Mesendoderm (in vitro differentiated cells): ENCODE measurements around the gene USP38.

ENCODE experiments used
- DNase-seq: peaks from one replicate; pipeline ENCODE4 v3.0.0; 2013
- H2AK5ac ChIP-seq: 2 replicates; pipeline ENCODE4 v1.6.1; 2013; ENCODE audit warnings: low read length, inconsistent platforms
- H2BK120ac ChIP-seq: 2 replicates; pipeline ENCODE4 v1.6.1; 2013; ENCODE audit warnings: low read depth, mild to moderate bottlenecking, low read length, moderate library complexity, mixed read lengths
- H2BK15ac ChIP-seq: replicated peaks from 2 replicates; pipeline ENCODE4 v1.6.1; 2013; ENCODE audit warnings: low read depth, mild to moderate bottlenecking, moderate library complexity
- H2BK5ac ChIP-seq: 2 replicates; pipeline ENCODE4 v1.6.1; 2013; ENCODE audit warnings: low read length, inconsistent platforms
- H3K18ac ChIP-seq: 2 replicates; pipeline ENCODE4 v1.6.1; 2013; ENCODE audit warnings: mild to moderate bottlenecking, low read length, mixed read lengths
- H3K23ac ChIP-seq: one replicate; pipeline ENCODE4 v1.6.1; 2013; ENCODE audit warnings: low read length
- H3K27ac ChIP-seq: 2 replicates; pipeline ENCODE4 v1.5.1; 2013; ENCODE audit warnings: low read depth, mild to moderate bottlenecking, inconsistent platforms, low read length, moderate library complexity
- H3K27me3 ChIP-seq: 2 replicates; pipeline ENCODE4 v1.6.1; 2013; ENCODE audit warnings: low read length, control low read depth, mild to moderate bottlenecking, inconsistent platforms; ENCODE audit not compliant: insufficient read depth, poor library complexity
- H3K36me3 ChIP-seq: 2 replicates; pipeline ENCODE4 v1.6.1; 2013; ENCODE audit warnings: low read length, inconsistent platforms; ENCODE audit not compliant: control insufficient read depth, insufficient read depth
- H3K4ac ChIP-seq: one replicate; pipeline ENCODE4 v1.6.1; 2013; ENCODE audit warnings: low read depth, mild to moderate bottlenecking, low read length, moderate library complexity
- H3K4me1 ChIP-seq: 2 replicates; pipeline ENCODE4 v1.6.1; 2013; ENCODE audit warnings: low read depth, low read length, inconsistent platforms; ENCODE audit not compliant: control insufficient read depth
- H3K4me2 ChIP-seq: 2 replicates; pipeline ENCODE4 v1.6.1; 2013; ENCODE audit warnings: low read length
- H3K4me3 ChIP-seq: 2 replicates; pipeline ENCODE4 v1.5.1; 2013; ENCODE audit warnings: mild to moderate bottlenecking, low read length
- H3K56ac ChIP-seq: one replicate; pipeline ENCODE4 v1.6.1; 2013; ENCODE audit warnings: low read length
- H3K79me1 ChIP-seq: 2 replicates; pipeline ENCODE4 v1.6.1; 2013; ENCODE audit warnings: low read length, inconsistent platforms
- H3K79me2 ChIP-seq: 2 replicates; pipeline ENCODE4 v1.6.1; 2013; ENCODE audit warnings: mild to moderate bottlenecking, low read length; ENCODE audit not compliant: control insufficient read depth, insufficient read depth
- H3K9ac ChIP-seq: 2 replicates; pipeline ENCODE4 v1.6.1; 2013; ENCODE audit warnings: low read length, inconsistent platforms
- H4K5ac ChIP-seq: one replicate; pipeline ENCODE4 v1.6.1; 2013; ENCODE audit warnings: low read length
- H4K8ac ChIP-seq: one replicate; pipeline ENCODE4 v1.6.1; 2013; ENCODE audit warnings: low read depth, mild to moderate bottlenecking, control low read depth, low read length, moderate library complexity
- WGBS: extraction: QIAGEN DNeasy Blood & Tissue Kit; methylation state at CpG from one replicate; pipeline ENCODE4 v1.1.7; 2013; ENCODE audit warnings: low lambda C conversion rate, missing lambda C conversion rate; ENCODE audit not compliant: insufficient coverage; ENCODE audit errors: extremely low coverage; 5-methylcytosine and 5-hydroxymethylcytosine counted together

The USP38 gene

GRCh38 chr4:143248827-143249226, 64.1 kb downstream of the USP38 start:
- H2BK120ac ChIP-seq = no peak overlapping the region
- H3K23ac ChIP-seq = no peak overlapping the region
- no peak overlapping the region for H4K5ac ChIP-seq
- H3K79me1 ChIP-seq = no peaks in the 10 kb centered on the region
- no peak overlapping the region for H3K9ac ChIP-seq
- H3K4ac ChIP-seq = no peak overlapping the region
- no peak overlapping the region for H3K27ac ChIP-seq
- no peak overlapping the region for H3K4me2 ChIP-seq
- H2BK5ac ChIP-seq = no peak overlapping the region
- no peaks in the 10 kb centered on the region for H3K27me3 ChIP-seq
- no peaks in the 10 kb centered on the region for H3K36me3 ChIP-seq
- H3K56ac ChIP-seq = no peak overlapping the region
- H3K79me2 ChIP-seq = no peaks in the 10 kb centered on the region
- H3K4me1 ChIP-seq = no peaks in the 10 kb centered on the region
- no peak overlapping the region for H2BK15ac ChIP-seq
- H4K8ac ChIP-seq = no peak overlapping the region
- H2AK5ac ChIP-seq = no peak overlapping the region
- H3K4me3 ChIP-seq = no peak overlapping the region
- WGBS = no CpG with 5 or more reads among the region's 4 CpGs
- H3K18ac ChIP-seq = no peak overlapping the region
- peak; percentile 23 for DNase-seq

GRCh38 chr4:143250617-143251016, 65.9 kb downstream of the USP38 start:
- DNase-seq = no peak
- no peak overlapping the region for H2BK15ac ChIP-seq
- H3K27ac ChIP-seq = no peak overlapping the region
- no peaks in the 10 kb centered on the region for H3K36me3 ChIP-seq
- H3K79me1 ChIP-seq = no peaks in the 10 kb centered on the region
- no peak overlapping the region for H2BK120ac ChIP-seq
- H4K5ac ChIP-seq = no peak overlapping the region
- no peaks in the 10 kb centered on the region for H3K4me1 ChIP-seq
- H3K4me2 ChIP-seq = no peak overlapping the region
- no peak overlapping the region for H2BK5ac ChIP-seq
- no peak overlapping the region for H3K4me3 ChIP-seq
- H3K27me3 ChIP-seq = no peaks in the 10 kb centered on the region
- H3K23ac ChIP-seq = no peak overlapping the region
- H3K79me2 ChIP-seq = no peaks in the 10 kb centered on the region
- H2AK5ac ChIP-seq = no peak overlapping the region
- no peak overlapping the region for H4K8ac ChIP-seq
- H3K9ac ChIP-seq = no peak overlapping the region
- H3K56ac ChIP-seq = no peak overlapping the region
- WGBS = no CpG with 5 or more reads among the region's 3 CpGs
- H3K4ac ChIP-seq = no peak overlapping the region
- H3K18ac ChIP-seq = no peak overlapping the region

DNA sequence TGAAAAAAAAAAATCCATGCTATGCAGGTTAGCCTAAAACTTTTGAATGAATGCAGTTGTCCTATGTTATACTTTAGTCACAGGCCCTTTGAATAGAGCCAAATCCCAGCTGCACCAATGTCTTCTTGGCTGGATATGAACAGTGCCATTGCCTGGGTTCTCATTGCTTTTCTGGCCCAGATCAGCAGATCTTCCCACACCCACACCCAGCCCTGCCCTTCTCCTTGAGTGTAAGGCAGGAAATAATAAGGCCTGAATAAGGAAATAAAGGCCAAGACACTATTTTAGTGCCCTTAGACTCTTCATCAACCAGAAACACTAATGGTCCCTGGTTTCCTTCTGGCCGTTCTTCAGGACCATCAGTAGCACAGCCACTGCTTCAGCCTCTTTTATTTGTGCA, 66.6 kb downstream of the USP38 start:
- Histone ChIP-seq H2BK120ac (no peak overlapping the region), H3K27me3 (no peaks in the 10 kb centered on the region), H2AK5ac (no peak overlapping the region), H3K56ac (no peak overlapping the region), H4K5ac (no peak overlapping the region), H3K4me3 (no peak overlapping the region), H3K9ac (no peak overlapping the region), H3K36me3 (no peaks in the 10 kb centered on the region), H3K18ac (no peak overlapping the region), H3K4me2 (no peak overlapping the region), H3K27ac (no peak overlapping the region), H2BK5ac (no peak overlapping the region), H2BK15ac (no peak overlapping the region), H4K8ac (no peak overlapping the region), H3K4me1 (no peaks in the 10 kb centered on the region), H3K79me2 (no peaks in the 10 kb centered on the region), H3K79me1 (no peaks in the 10 kb centered on the region), H3K4ac (no peak overlapping the region), H3K23ac (no peak overlapping the region)
- WGBS = no CpG with 5 or more reads among the region's 1 CpG
- DNase-seq = no peak

DNA sequence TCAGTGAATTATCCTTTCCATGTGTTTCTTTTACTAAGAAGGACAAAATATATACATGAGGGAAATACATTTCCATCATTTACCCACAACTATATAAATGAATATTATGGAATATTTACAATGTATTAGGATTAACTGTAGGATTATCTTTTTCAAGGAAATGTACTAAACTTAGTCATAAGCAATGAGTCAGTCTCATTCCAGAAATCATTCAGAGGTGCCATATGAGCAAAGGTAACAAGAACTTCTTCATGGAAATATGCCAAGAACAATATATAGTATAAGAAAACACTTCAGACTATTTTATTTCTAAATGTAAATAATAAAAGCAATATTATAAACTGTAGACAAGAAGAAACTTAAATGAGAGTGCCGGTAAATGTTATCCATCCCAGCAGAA, 67.1 kb downstream of the USP38 start:
- no peaks in the 10 kb centered on the region for H3K27me3 ChIP-seq
- no peak overlapping the region for H4K5ac ChIP-seq
- H4K8ac ChIP-seq = no peak overlapping the region
- no peak overlapping the region for H2BK120ac ChIP-seq
- no peak overlapping the region for H3K9ac ChIP-seq
- H3K56ac ChIP-seq = no peak overlapping the region
- no peaks in the 10 kb centered on the region for H3K79me2 ChIP-seq
- H3K4me2 ChIP-seq = no peak overlapping the region
- H3K23ac ChIP-seq = no peak overlapping the region
- no peak overlapping the region for H2BK15ac ChIP-seq
- no peak overlapping the region for H3K27ac ChIP-seq
- no peak overlapping the region for H2AK5ac ChIP-seq
- no peak overlapping the region for H3K4me3 ChIP-seq
- H3K18ac ChIP-seq = no peak overlapping the region
- no peaks in the 10 kb centered on the region for H3K4me1 ChIP-seq
- WGBS = no CpG with 5 or more reads among the region's 1 CpG
- H3K79me1 ChIP-seq = no peaks in the 10 kb centered on the region
- H2BK5ac ChIP-seq = no peak overlapping the region
- no peaks in the 10 kb centered on the region for H3K36me3 ChIP-seq
- DNase-seq = no peak
- no peak overlapping the region for H3K4ac ChIP-seq

GRCh38 chr4:143252478-143252877, 67.8 kb downstream of the USP38 start:
- no CpG with 5 or more reads among the region's 3 CpGs for WGBS
- Histone ChIP-seq H3K79me2 (no peaks in the 10 kb centered on the region), H3K27ac (no peak overlapping the region), H3K36me3 (no peaks in the 10 kb centered on the region), H3K4me2 (no peak overlapping the region), H2BK120ac (no peak overlapping the region), H2BK5ac (no peak overlapping the region), H3K4me3 (no peak overlapping the region), H2BK15ac (no peak overlapping the region), H3K79me1 (no peaks in the 10 kb centered on the region), H3K9ac (no peak overlapping the region), H3K4me1 (no peaks in the 10 kb centered on the region), H4K5ac (no peak overlapping the region), H3K23ac (no peak overlapping the region), H3K56ac (no peak overlapping the region), H3K4ac (no peak overlapping the region), H2AK5ac (no peak overlapping the region), H4K8ac (no peak overlapping the region), H3K27me3 (no peaks in the 10 kb centered on the region), H3K18ac (no peak overlapping the region)
- DNase-seq = no peak

DNA sequence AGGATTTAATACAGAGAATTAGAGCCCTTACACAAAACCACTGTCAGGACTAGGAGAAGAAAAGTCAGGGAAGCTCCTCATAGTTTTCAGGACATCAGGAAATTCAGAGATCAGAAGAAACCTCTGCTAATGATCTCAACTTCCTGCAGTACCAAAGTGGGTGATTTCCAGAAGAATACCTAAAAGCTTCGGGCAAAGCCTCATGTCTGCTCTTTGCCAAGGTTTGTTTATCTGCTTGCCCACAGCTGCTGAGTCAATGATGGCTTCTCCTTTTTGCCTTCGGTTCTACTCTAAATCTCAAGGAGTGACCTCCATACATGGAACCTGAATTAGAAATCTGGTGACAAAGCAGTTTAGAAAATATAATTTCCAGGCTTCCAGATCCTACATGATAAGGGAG, 68.4 kb downstream of the USP38 start:
- no CpG with 5 or more reads among the region's 2 CpGs for WGBS
- Histone ChIP-seq H3K36me3 (no peaks in the 10 kb centered on the region), H3K4me3 (no peak overlapping the region), H3K18ac (no peak overlapping the region), H3K23ac (no peak overlapping the region), H4K8ac (no peak overlapping the region), H2BK15ac (no peak overlapping the region), H3K56ac (no peak overlapping the region), H3K9ac (no peak overlapping the region), H3K79me1 (no peaks in the 10 kb centered on the region), H3K4me2 (no peak overlapping the region), H3K27ac (no peak overlapping the region), H3K79me2 (no peaks in the 10 kb centered on the region), H3K27me3 (no peaks in the 10 kb centered on the region), H2AK5ac (no peak overlapping the region), H4K5ac (no peak overlapping the region), H2BK5ac (no peak overlapping the region), H3K4ac (no peak overlapping the region), H2BK120ac (no peak overlapping the region), H3K4me1 (no peaks in the 10 kb centered on the region)
- no peak for DNase-seq
